Measurements from ENCODE around the gene ABHD10.

ABHD10 gene

GRCh38 chr3:111970376-111970775, 8.4 kb upstream of the ABHD10 start:
- no peak for TF ChIP-seq CTCF (conservative IDR thresholded peaks at IDR 0.05; ENCODE audit: low read depth, low read length)
- no peaks in the 10 kb centered on the region for H4K20me1 ChIP-seq (ENCODE audit: insufficient read depth)
- no peaks in the 10 kb centered on the region for H3K36me3 ChIP-seq (ENCODE audit: insufficient read depth)

GRCh38 chr3:111971533-111972130, 7.2 kb upstream of the ABHD10 start:
- no peaks in the 10 kb centered on the region for H3K79me2 ChIP-seq (ENCODE audit: insufficient read depth, low read depth)
- H2AFZ ChIP-seq (ENCODE audit: low read depth), result no peak overlapping the region
- no peaks in the 10 kb centered on the region for H4K20me1 ChIP-seq (ENCODE audit: insufficient read depth)
- H3K4me3 ChIP-seq (IDR thresholded peaks at IDR 0.05; ENCODE audit: insufficient read depth, low read depth, low read length), result no peak overlapping the region
- peaks cover 3% of the 10 kb centered on the region for H3K4me1 ChIP-seq (ENCODE audit: low read depth, poor library complexity, severe bottlenecking)
- H3K4me2 ChIP-seq, result no peak overlapping the region
- no peak overlapping the region for H3K9ac ChIP-seq
- no peak overlapping the region for H3K27ac ChIP-seq
- H3K36me3 ChIP-seq (ENCODE audit: insufficient read depth), result no peaks in the 10 kb centered on the region
- TF ChIP-seq CTCF (conservative IDR thresholded peaks at IDR 0.05; ENCODE audit: low read depth, low read length), result no peak
- H3K27me3 ChIP-seq (ENCODE audit: insufficient read depth, low read depth), result no peaks in the 10 kb centered on the region

More at GRCh38 chr3:111970376-111970775, 8.4 kb upstream of the ABHD10 start:
- Histone ChIP-seq H3K4me1 (ENCODE audit: low read depth, poor library complexity, severe bottlenecking) (peaks cover 3% of the 10 kb centered on the region), H3K4me2 (no peak overlapping the region), H2AFZ (ENCODE audit: low read depth) (no peak overlapping the region), H3K27ac (no peak overlapping the region), H3K4me3 (IDR thresholded peaks at IDR 0.05; ENCODE audit: insufficient read depth, low read depth, low read length) (no peak overlapping the region), H3K79me2 (ENCODE audit: insufficient read depth, low read depth) (no peaks in the 10 kb centered on the region), H3K27me3 (ENCODE audit: insufficient read depth, low read depth) (no peaks in the 10 kb centered on the region), H3K9ac (no peak overlapping the region)

DNA sequence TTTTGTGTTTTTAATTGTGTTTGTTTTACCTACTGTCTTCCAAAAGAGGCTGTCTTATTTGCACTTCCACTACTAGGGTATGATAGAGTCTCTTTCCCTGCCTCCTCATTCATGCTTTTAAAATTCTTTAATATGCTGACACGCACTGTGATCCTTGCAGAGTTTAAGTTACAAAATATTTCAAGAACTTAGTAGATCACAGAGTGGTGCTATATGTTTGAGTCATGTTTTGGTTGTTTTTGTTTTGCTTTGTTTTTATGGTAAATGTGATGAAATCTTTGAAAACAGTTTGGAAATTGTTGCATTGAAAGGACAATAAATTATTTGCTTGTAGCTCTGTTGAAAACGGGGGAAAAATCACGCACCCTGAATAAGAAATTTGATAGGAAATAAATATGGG, 5.9 kb upstream of the ABHD10 start:
- H4K20me1 ChIP-seq (ENCODE audit: insufficient read depth), result no peaks in the 10 kb centered on the region
- H3K4me3 ChIP-seq (IDR thresholded peaks at IDR 0.05; ENCODE audit: insufficient read depth, low read depth, low read length), result no peak overlapping the region
- H3K79me2 ChIP-seq (ENCODE audit: insufficient read depth, low read depth), result no peaks in the 10 kb centered on the region
- no peak overlapping the region for H3K9ac ChIP-seq
- H3K36me3 ChIP-seq (ENCODE audit: insufficient read depth), result no peaks in the 10 kb centered on the region
- H2AFZ ChIP-seq (ENCODE audit: low read depth), result no peak overlapping the region
- no peak for TF ChIP-seq CTCF (conservative IDR thresholded peaks at IDR 0.05; ENCODE audit: low read depth, low read length)
- no peak overlapping the region for H3K27ac ChIP-seq
- no peak overlapping the region for H3K4me2 ChIP-seq
- H3K27me3 ChIP-seq (ENCODE audit: insufficient read depth, low read depth), result no peaks in the 10 kb centered on the region
- H3K4me1 ChIP-seq (ENCODE audit: low read depth, poor library complexity, severe bottlenecking), result no peaks in the 10 kb centered on the region

DNA sequence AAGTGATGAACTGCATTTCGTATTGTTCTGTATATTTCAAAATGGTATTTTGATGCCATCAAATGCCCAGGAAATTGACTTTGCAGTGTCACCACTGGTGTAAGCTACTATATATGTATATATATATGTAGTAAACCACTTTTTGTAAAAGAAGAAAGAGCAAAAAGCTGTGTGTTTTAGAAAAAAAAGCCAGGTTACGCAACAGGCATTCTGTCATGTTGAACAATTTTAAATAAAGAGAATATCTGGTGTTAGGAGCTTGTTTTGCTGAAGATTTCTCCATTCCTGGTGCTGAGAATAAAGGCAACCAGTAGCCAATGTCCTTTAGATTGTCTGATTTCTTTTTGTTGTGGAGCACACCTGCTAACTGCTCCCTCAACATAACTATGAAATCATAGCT, 3.7 kb upstream of the ABHD10 start:
- Histone ChIP-seq H4K20me1 (ENCODE audit: insufficient read depth) (no peaks in the 10 kb centered on the region), H3K27me3 (ENCODE audit: insufficient read depth, low read depth) (no peaks in the 10 kb centered on the region), H2AFZ (ENCODE audit: low read depth) (no peak overlapping the region), H3K4me3 (IDR thresholded peaks at IDR 0.05; ENCODE audit: insufficient read depth, low read depth, low read length) (no peak overlapping the region), H3K9ac (no peak overlapping the region), H3K27ac (no peak overlapping the region), H3K79me2 (ENCODE audit: insufficient read depth, low read depth) (peaks cover 11% of the 10 kb centered on the region; the same call in 1 of the 2 replicates), H3K4me2 (no peak overlapping the region), H3K4me1 (ENCODE audit: low read depth, poor library complexity, severe bottlenecking) (peaks cover 4% of the 10 kb centered on the region), H3K36me3 (ENCODE audit: insufficient read depth) (no peaks in the 10 kb centered on the region)
- no peak for TF ChIP-seq CTCF (conservative IDR thresholded peaks at IDR 0.05; ENCODE audit: low read depth, low read length)

Measured in KMS-11 (cell line).